ENCODE measurements around the gene DMKN.
"Not testable (repeated sequence)": the region's sequence is repeated elsewhere in the genome, so short reads cannot be mapped to it uniquely, and the experiment has no call there.

Gene DMKN

DNA sequence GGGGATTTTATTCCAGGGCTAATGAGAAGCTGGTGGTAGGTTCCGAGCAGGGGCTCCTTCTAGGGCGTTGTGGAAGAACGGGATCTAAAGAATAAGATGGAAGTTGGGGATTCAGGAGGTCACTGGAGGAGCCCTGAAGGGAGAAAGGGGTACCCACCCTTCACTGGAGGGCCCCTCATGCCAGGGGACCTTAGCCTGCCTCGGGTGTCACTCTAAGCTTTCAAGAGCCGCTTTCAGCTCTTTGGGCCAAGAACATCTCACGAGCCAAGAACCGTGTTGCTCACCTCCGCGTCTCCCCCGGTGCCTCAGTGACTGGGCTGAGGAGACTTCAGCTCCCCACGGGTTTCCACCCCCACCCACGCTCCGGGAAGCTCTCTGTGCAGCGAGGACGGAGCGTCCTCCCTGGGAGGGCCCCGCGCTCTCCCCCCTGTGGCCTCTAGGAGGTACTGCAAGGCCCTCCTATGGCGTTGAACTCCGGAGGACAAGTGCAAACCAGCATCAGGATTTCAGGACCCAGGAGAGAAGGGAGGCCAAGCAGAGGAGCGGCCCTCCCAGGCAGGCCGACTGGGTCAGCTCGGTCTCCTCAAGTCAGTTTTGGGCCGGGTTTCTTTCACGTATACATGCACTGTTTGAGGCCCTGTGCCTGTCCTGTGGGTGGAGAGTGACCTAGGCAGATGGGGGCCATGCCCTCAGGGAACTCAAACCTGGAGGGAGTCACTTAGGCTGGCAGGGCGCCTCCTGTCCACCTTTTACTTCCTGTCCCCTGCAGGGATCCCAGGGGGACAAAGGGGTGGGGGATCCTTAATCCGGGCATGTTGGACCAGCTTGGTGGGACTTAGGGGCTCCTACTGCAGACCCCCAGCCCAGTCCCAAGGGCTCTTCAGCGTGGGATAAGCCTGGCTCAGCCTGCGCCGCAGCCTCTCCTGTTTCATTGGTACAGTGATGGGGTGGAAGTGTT is 18.1 kb downstream of the DMKN start:
- peak; percentile 46 for DNase-seq

DNA sequence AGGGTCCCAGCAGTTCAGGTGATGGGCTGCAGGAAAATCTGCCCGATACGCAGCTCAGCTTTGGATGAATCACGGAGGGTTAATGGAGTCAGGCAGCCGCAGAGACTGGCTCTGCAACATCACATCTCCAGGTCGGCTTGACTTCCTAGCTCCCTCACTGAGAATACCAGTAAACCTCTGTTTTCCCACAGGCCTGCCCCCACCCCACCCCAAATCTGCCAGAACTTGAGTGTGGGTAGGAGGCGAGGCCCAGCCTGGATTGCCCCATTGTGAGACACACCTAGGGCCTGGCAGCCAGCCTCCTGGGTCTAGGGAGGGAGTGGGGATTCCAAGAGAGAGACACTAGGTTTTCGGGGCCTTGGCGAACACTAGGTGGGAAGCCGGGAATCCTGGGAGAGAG is 19.5 kb downstream of the DMKN start:
- DNase-seq, result no peak

DNA sequence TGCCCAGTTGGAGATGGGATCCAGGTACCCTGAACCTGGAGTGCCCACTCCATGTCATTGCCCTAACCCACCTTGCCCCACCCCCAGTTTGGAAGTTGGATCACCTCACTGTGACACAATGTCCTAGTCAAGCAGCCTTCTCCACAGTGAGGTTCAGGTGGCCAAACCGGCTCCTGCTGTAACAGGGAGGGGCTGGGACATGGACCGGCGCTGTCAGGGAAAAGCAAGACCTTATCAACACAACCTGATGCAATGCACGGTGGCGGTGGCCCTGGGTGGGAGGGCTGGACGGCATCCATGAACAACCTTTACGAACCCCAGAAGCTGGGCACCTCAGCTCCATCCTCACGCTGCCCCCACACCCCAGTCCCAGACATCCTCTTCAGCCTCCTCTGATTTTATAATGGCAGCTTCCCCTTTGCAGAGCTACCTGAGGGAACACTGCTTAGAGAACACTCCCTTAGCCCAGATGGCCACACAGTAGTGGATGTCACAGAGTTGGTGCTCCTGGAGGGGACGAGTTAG is 21.6 kb downstream of the DMKN start:
- no peak for DNase-seq

DNA sequence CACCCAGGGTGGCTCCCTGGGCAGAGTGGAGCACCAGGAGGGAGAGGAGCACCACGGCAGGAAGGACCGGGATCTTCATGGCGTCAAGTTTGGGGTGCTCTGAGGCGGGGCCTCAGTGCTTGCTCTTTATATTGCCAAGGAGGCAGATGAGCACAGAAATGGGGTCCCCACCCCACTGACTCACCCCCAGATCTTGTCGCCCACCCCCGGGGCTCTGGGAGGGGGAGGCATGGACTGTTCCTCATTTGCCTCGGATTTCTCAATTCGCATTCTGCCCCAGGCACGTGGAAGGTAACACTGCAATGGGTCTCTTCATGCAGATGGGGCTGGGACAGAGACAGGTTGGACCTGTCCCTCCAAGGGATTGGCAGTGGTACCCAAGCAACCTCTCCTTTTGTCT is 23.1 kb downstream of the DMKN start, which contains the start of gene KRTDAP:
TSS of gene KRTDAP (minus strand) at position 101 of the 400 bp plus-strand sequence. CDS start at position 79, 22 bp downstream.
- no peak for DNase-seq

DNA sequence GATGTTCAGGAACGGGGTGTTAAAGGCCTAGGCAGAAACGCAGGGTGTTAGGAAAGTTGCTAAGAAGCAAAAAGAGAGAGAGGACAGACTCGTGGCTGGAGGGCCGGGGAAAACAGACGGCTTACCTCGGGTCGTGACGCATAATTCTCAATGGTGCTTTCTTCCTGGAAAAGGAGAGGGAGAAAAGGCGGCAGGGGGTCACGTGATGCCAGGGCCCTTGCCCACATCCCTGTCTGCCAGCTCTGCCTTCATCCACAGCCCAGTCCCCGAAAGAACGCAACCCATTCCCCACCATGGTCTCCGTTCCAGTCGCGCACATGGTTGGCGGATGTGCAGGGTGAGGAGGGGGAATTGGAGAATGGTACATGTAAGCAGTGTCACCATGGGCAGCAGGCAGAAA is 24.8 kb downstream of the DMKN start:
- no peak for DNase-seq

DNA sequence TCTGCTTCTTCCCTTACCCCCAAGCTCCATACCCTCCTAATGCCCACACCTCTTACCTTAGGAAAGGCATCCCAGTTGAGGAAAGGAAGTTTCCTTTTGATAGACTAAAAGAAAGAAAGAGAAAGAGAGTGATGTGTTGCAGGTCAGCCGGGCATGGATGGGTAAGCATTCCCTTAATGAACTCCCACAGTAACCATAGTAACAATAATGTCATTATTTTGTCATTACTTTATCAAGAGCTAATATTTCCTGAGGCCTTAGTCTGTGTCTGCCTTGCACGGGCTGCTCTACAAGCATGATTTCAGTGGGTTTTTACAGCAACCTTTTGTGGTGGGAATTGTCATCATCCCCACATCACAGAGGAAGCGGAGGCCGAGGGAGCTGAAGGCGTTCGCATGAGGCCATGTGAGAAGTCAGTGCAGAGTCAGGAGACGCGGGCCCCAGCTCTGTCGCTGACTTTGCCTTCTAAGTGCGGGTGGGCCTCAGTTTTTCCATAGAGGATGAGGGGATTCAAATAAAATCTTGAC is 25.7 kb downstream of the DMKN start:
- no peak for DNase-seq

DNA sequence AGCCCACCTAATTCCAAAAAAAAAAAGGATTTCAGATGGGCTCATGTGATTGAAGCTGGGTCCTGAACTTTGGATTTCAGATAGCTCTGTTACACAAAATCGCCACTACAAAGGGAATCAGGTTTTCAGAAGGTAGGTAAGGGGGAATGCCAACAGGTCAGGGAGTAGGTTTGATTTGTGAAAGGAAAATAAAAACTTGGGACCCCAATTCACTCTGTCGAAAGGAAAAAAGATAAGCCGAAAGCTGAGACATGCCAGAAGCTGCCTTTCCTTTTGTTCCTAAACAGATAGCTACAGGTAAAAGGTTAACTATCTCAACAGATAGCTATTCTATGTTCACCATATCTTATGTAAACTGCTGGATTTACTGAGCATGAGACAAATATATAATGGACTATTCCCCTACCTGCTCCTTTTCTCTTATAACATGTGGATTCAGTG is 27.2 kb downstream of the DMKN start:
- no peak for DNase-seq

DNA sequence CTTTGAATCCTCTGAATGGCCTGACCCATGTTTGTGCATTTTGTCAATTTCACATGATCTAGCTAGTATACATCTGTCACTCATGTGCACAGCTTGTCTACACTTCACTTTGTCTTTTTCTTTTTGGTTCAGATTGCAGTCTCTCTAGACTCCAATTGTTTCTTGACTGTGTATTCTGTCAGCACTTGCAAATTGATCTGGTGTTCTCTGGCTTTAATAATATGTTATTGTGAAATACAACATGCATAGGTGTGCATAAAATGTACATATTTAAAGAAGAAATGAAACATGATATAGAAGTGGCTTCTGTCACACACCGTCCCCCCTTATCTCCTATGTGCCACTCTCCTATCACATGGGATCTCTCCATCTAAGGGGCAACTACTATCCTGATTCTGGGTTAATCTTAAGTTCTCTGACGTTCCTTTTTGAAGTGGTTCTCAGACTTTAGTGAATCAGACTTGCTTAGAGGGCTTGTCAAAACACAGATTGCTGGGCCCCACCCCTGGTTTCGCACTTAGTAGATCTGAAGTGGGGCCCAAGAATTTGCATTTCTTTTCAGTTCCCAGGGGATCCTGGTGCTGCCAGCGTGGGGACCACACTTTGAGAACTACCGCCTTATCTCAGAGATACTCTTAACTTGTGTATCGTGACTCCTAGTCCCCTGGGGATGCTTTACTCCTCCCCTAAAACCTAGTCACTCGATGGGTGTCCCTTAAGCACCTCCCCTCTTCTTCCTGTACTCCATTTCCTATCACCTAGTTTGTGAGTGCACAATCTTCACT is 29.0 kb downstream of the DMKN start:
- DNase-seq, result no peak

DNA sequence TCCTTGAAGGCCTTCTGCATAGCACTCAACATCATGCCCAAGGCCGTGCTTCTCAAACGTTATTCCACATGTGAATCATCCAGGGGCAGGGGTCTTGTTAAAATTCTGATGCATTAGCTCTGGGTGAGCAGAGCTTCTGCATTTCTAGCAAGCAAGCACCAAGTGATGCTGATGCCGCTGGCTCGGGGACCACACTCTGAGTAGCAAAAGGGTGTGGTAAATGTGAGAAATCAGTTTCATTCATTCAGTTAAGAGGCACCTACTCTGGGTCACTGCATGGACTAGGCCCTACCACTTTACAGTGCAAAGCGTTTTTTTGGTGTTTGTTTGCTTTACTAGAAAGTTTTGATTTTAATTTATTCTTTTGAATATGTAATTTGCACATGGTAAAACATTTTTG is 30.4 kb downstream of the DMKN start:
- no peak for DNase-seq

DNA sequence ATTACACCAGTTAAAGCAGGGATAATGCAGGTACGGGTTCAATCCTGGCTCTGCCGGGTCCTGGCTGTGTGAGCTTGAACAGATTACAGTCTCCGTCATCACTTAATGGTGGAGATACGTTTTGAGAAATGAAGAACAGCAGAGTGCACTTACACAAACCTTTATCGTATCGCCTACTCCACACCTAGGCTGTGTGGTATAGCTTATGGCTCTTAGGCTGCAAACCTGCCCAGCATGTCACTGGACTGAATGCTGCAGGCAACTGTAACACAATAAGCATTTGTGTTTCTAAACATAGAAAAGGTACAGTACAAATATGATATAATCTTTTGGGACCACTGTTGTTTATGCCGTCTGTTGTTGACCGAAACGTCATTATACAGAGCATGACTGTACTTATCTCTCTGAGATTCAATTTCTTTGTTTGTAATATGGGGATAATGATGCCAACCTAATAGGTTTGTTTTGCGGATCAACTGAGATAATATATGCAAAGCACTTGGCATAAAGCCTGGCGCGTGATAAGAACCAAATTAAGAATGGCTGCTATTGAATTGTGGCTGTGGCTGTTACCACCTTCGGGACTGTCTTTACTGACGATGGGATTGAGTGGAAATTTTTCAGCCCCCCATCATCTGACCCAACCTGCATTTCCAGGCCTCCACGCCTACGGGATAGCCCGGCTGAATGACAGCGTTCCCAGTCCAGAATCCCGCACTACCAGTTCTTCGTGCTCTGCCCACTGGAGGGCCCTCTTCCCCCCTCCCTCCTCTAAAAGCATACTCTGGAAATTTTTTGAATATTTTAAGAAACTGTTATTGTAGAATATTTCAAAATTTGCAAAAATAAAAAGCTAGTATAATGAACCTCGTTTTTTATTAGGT is 34.4 kb downstream of the DMKN start:
- no peak for DNase-seq

DNA sequence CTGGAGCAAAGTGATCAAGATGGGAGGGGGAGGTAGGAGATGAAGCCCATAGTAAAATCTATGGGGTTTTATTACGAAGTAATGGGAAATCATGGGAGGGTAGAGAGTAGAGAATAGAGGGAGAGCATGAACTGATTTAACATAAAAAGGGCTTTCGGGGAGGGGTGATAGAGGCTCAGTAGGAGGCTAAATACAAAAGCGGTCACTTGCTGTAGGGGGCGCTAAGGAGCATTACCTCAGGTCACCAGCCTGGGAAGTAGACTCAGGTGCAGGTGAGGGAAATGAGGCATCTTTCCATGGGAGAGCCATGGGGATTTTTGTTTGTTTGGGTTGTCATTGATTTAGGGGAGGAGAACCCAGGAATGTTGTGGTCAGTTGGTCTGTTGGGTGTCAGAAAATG is 37.3 kb downstream of the DMKN start:
- no peak for DNase-seq

DNA sequence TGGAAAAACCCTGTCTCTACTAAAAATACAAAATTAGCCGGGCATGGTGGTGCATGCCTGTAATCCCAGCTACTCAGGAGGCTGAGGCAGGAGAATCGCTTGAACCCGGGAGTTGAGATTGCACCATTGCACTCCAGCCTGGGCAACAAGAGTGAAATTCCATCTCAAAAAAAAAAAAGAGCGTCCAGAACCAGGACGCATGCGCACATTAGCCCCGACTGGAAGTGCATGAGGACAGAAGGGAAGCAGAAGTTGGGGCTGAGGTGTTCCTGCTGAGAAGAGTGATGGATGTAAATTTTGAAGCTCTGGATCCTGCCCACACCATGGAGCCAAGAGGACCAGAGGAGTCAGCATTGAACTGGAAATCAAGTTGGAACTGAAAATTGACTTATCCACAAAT is 38.9 kb downstream of the DMKN start:
- not testable (repeated sequence) for DNase-seq

DNA sequence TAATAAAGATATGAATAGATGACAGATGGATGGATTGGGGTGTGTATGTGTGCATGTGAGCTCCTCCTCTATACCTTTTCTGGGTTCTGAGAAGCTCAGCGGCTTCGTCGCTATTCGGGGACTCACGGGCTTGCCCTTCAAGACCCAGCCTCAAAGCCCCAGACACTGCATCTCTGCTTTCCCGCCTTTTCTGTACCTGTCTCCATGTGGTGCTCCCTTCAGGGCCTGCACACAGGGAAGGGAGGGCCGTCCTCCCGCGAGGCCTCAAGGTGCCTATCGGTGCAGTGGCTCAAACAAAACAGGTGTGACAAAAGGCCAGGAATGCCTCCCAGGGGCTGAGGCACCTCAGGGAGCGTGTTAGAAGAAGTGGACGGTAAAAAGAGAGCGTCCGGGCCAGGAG is 39.3 kb downstream of the DMKN start:
- DNase-seq, result no peak

DNA sequence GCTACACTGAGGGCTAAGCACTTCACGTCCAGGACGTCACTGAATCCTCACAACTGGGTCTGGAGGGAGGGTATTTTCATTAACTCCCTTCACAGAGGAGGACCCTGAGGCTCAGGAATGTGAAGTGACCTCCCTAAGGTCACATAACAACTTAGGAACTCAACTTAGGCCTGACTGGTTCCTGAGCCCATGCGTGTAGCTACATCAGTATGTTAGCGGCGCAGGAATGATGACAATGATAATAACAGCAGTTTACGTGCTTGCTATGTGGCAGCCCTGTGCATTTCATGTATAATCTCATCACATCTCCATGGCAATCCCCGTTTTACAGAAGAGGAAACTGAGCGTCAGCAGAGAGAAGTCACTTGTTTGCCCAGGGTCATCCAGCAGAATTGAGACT is 41.5 kb downstream of the DMKN start:
- DNase-seq, result no peak

DNA sequence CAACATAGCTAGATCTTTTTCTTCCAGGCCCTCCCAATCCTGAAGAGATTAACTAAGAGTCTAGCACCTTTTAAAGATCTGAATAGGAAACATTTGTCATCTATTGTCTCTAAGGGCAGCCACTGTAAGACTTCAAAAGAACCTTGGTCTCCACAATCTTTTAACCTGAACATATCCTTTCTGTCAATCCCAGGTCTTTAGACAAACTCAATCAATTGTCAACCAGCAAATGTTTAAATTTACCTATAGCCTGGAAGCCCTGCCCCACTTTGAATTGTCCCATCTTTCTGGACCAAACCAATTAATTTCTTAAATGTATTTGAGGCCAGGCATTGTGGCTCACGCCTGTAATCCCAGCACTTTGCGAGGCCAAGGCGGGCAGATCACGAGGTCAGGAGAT is 42.4 kb downstream of the DMKN start:
- not testable (repeated sequence) for DNase-seq

DNA sequence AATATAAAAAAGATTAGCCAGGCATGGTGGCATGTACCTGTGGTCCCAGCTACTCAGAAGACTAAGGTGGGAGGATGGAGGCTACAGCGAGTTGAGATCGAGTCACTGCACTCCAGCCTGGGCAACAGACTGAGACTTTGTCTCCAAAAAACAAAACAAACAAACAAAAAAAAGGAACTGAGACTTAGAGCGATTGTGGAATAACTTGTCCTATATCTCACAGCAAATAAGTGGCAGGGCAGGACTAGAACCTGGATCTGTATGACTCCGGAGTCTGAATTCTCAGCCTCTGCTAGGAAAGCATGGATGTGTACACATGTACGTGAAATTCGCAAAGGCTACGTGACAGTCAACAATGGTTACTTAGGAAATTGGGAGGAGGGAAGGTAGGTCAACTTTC is 43.3 kb downstream of the DMKN start:
- no peak for DNase-seq

DNA sequence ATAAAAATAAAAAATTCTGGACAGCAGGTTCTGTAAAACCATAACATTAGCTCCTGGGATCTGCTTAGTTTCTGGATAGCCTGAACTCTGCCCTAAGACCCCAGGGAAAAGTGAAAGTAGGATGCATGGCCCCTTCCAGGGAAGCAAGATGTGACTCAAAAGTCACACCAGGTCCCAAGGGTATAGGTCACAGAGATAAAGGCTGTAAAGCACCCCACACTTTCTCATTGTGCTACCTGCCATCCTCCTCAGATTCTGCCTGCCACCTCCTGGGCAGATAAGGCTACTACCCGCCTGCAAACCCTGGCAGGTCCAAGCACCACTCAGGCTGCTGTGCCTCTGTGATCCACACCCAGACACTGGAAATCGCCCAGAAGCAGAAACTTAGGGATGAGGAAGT is 44.8 kb downstream of the DMKN start:
- peak; percentile 56 for DNase-seq

DNA sequence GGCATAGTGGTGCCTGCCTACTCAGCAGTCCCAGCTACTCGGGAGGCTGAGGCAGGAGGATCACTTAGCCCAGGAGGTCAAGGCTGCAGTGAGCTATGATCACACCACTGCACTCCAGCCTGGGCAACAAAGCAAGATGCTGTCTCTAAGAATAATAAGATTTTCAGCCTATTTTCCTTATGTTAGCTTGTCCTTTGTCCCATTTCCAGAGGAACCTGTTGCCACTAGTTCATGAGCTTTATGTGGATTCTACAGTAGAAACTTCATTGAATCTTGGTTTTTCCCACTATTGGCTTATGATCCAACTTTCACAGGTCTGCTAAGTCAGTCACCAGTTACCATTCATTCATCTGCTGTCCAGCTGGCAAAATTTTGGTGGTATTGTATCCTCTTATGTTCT is 47.2 kb downstream of the DMKN start:
- no peak for DNase-seq

DNA sequence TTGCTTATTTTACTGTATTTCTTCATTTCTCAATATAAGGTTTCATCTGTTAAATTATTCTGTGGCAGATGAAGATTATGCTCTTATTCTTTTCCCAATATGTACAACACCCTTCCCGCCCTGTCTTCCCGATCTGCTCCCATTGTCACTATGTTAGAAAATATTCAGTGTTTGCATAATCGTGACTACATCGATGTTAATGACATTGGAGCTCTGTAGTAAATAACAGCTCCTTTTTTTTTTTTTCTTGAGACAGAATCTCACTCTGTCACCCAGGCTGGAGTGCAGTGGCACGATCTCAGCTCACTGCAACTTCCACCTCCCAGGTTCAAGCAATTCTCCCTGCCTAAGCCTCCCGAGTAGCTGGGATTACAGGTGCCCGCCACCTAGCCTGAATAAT is 50.5 kb downstream of the DMKN start:
- DNase-seq, result not testable (repeated sequence)

DNA sequence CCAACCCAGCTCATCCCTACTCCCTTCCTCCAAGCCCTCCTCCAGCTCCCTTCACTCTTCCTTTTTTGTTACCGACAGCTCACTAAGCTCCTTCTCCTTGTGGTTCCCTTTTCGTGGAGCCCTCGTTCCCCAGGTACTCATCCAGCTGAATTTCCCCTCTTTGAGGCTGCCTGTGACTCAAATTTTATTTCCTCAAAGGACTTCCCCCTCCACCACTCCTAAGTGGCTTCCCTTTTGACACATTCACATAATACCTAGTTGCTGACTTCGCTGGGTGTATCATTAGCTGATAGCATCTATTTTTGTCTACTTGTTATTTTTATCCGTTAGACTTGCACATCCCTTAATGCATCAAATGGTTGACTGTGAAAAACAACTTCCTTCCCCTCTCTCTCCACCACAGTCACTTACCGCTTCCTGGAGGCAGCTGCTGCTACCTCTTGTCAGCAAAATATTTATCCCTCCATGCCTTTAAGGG is 50.9 kb downstream of the DMKN start:
- peak; percentile 43 for DNase-seq

DNA sequence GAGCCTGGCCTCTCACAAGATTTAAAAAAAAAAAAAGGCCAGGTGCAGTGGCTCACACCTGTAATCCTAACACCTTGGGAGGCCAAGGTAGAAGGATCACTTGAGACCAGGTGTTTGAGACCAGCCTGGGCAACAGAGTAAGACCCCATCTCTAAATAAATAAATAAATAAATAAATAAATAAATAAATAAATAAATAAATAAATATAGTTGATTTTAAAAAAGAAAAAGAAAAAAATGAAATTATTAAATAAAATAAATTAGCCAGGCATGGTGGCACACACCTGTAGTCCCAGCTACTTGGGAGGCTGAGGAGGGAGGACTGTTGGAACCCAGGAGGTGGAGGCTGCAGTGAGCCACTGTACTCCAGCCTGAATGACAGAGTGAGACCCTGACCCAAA is 51.7 kb downstream of the DMKN start:
- DNase-seq, result not testable (repeated sequence)

DNA sequence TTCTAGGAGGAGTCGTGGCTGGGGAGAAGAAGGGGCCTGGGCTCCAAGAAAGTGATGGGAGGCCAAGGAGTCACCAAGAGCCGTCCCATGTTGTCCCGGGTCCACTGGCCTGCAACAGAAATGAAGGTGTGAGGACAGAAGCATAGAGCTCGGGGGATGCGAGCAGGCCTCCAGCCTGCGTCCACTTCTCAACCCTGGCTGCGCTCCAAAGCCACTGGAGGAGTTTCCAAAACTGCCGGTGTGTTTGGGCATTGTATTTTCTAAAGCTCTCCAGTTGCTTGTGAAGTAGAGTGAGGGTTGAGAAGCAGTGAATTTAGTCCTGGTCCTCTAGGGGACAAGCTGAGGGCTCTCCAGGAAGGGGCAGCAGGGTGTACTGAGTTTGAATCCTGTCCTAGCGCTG is 52.4 kb downstream of the DMKN start:
- DNase-seq, result no peak
